GM12801 (cell line): Measurements from ENCODE around the gene CYTH2.

Experiments used
- CTCF ChIP-seq: IDR thresholded peaks from one replicate; pipeline ENCODE4 v1.5.1; 2011; ENCODE audit warnings: control low read depth; ENCODE audit not compliant: insufficient read length; ENCODE audit errors: extremely low read depth

The CYTH2 gene

DNA sequence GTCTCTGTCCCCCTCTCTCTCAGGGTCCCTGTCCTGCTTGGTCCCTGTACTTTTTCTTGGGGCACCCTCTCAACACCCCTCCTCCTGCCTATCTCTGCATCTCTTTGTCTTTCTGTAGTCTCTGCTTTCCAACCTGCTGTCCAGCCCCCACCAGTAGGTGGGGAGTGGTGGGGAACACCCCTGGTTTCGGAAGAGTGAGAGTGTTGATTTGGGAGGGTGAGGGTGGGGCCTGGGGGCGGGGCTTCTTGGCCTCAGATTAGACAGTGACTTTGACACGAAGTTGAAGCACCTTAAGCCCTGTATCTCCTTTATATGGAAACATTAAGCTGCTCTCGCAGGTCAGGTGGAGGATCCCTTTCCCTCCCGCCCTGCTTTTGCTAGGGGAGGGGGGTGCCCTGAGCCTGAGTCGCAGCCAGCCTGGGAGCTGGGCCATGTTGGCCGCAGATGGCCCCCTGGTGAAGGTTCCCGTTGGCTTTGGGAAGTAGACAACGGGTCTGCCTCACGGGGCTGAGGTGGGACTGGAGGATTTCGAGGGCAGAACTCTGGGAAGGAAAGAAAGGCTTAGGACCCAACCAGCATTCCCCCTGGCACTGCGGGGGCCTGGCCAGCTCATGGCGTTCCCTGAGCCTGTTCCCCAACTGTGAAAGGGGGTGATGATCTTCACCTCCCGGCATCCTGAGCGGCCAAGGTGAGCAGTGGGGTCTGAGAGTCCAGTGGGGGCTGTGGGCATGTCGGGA lies 13.8 kb upstream of the CYTH2 start, which contains the start of gene KCNJ14:
KCNJ14 (plus strand) TSS at position 404 of the 737 bp plus-strand sequence. CDS start 6,151 bp downstream, outside the sequence.
- no peak for TF ChIP-seq CTCF

- no peak for TF ChIP-seq CTCF
Measured at GRCh38 chr19:48455908-48456562, 13.1 kb upstream of the CYTH2 start.

- TF ChIP-seq CTCF, result no peak
Measured at GRCh38 chr19:48456864-48457263, 12.3 kb upstream of the CYTH2 start.

DNA sequence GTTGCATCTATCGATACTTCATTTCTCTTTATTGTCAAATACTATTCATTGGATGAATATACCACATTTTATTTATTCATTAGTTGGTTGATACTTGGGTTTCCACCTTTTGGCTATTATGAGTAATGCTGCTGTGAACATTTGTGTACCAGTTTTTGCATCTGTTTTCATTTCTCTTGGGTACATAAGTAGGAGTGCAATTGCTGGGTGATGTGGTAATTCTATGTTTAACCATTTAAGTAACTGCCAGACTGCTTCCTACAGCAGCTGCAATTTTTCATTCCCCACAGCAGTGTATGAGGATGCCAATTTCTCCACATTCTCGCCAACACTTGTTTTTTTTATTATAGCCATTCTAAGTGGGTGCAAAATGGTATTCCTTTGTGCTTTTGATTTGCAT lies 11.2 kb upstream of the CYTH2 start:
- TF ChIP-seq CTCF, result no peak

DNA sequence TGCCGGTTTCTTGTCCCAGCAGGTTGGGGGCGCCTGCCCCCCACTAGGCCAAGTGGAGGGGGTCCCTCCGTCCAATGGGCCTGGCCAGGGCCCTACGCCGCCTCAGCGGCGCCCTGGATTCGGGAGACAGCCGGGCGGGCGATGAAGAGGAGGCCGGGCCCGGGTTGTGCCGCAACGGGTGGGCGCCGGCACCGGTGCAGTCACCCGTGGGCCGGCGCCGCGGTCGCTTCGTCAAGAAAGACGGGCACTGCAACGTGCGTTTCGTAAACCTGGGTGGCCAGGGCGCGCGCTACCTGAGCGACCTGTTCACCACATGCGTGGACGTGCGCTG lies 7.6 kb upstream of the CYTH2 start:
- no peak for TF ChIP-seq CTCF

DNA sequence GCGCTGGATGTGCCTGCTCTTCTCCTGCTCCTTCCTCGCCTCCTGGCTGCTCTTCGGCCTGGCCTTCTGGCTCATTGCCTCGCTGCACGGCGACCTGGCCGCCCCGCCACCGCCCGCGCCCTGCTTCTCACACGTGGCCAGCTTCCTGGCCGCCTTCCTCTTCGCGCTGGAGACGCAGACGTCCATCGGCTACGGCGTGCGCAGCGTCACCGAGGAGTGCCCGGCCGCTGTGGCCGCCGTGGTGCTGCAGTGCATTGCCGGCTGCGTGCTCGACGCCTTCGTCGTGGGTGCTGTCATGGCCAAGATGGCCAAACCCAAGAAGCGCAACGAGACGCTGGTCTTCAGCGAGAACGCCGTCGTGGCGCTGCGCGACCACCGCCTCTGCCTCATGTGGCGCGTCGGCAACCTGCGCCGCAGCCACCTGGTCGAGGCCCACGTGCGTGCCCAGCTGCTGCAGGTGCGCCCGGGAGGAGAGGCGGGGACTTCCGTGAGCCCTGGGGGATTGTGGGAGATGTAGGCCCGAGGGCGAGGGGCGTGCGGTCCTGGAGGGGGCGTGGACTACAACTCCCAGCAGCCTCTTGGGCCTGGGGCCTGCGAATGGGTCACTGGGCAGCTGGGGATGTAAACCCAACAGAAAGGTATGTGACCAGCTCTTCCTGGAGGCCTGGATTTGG lies 7.0 kb upstream of the CYTH2 start:
- no peak for TF ChIP-seq CTCF

DNA sequence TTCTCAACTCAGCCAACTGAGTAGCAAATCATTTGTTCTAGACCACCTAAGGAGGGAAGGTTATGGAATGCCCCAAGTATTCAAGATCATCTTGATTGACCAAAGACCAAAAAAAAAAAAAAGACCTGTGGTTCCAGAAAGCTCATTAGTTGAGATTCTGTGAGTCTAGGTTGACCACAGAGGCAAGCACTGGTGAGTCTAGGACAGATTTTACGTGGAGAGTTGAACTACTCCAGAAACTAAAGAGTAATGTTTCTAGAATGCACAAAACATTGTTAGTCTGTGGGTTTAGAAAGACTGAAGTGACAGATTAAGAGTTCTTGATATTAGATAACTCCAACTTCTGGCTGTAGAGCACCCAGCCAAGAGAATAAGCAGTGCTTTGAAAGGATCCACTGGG lies 4.0 kb upstream of the CYTH2 start:
- TF ChIP-seq CTCF, result no peak
